ENCODE measurements around the gene SLC9A8.
A peak's percentile ranks its signal among the peaks of the same experiment; 100 is the strongest.

The SLC9A8 gene

DNA sequence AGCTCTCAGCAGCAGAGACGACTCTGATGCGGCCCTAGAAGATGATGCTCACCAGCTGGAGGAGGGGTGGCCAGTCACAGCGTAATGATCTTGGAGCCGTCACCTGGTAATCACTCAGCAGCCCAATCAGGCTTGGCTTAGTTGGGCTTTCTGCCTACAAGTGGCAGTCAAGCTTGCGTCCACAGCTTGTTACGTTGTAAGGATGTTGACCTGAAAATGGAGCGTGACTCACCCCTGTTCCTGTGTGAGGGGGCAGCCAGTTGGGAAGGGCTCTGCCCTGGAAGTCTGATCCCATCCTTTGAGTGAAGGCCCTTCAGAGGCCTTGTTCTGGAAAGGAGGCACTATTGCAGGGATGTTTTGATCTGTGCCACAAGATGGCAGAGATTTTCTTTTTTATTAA, 52.9 kb downstream of the SLC9A8 start:
- Histone ChIP-seq H3K4me3 (replicated peaks; ENCODE audit: insufficient read depth, low read length) (no peak overlapping the region), H3K27ac (replicated peaks) (no peak overlapping the region), H3K27me3 (ENCODE audit: insufficient read depth, poor library complexity, severe bottlenecking) (no peaks in the 10 kb centered on the region)
- no peak for DNase-seq (ENCODE audit: low read depth in 1 of 2, low spot score in 1 of 2)
- TF ChIP-seq, protein P1, sequence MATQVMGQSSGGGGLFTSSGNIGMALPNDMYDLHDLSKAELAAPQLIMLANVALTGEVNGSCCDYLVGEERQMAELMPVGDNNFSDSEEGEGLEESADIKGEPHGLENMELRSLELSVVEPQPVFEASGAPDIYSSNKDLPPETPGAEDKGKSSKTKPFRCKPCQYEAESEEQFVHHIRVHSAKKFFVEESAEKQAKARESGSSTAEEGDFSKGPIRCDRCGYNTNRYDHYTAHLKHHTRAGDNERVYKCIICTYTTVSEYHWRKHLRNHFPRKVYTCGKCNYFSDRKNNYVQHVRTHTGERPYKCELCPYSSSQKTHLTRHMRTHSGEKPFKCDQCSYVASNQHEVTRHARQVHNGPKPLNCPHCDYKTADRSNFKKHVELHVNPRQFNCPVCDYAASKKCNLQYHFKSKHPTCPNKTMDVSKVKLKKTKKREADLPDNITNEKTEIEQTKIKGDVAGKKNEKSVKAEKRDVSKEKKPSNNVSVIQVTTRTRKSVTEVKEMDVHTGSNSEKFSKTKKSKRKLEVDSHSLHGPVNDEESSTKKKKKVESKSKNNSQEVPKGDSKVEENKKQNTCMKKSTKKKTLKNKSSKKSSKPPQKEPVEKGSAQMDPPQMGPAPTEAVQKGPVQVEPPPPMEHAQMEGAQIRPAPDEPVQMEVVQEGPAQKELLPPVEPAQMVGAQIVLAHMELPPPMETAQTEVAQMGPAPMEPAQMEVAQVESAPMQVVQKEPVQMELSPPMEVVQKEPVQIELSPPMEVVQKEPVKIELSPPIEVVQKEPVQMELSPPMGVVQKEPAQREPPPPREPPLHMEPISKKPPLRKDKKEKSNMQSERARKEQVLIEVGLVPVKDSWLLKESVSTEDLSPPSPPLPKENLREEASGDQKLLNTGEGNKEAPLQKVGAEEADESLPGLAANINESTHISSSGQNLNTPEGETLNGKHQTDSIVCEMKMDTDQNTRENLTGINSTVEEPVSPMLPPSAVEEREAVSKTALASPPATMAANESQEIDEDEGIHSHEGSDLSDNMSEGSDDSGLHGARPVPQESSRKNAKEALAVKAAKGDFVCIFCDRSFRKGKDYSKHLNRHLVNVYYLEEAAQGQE (IDR thresholded peaks at IDR 0.05; ENCODE audit: insufficient replicate concordance, low read depth) = no peak
- no peak for TF ChIP-seq POLR2AphosphoS5 (IDR thresholded peaks at IDR 0.05; ENCODE audit: low read depth)
- TF ChIP-seq SPI1 (IDR thresholded peaks at IDR 0.05; ENCODE audit: borderline replicate concordance, low read depth) = no peak
- TF ChIP-seq, protein P2, sequence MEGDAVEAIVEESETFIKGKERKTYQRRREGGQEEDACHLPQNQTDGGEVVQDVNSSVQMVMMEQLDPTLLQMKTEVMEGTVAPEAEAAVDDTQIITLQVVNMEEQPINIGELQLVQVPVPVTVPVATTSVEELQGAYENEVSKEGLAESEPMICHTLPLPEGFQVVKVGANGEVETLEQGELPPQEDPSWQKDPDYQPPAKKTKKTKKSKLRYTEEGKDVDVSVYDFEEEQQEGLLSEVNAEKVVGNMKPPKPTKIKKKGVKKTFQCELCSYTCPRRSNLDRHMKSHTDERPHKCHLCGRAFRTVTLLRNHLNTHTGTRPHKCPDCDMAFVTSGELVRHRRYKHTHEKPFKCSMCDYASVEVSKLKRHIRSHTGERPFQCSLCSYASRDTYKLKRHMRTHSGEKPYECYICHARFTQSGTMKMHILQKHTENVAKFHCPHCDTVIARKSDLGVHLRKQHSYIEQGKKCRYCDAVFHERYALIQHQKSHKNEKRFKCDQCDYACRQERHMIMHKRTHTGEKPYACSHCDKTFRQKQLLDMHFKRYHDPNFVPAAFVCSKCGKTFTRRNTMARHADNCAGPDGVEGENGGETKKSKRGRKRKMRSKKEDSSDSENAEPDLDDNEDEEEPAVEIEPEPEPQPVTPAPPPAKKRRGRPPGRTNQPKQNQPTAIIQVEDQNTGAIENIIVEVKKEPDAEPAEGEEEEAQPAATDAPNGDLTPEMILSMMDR (IDR thresholded peaks at IDR 0.05; ENCODE audit: insufficient read depth, low read length) = no peak
- TF ChIP-seq GABPA (IDR thresholded peaks at IDR 0.05; ENCODE audit: low read depth) = no peak

DNA sequence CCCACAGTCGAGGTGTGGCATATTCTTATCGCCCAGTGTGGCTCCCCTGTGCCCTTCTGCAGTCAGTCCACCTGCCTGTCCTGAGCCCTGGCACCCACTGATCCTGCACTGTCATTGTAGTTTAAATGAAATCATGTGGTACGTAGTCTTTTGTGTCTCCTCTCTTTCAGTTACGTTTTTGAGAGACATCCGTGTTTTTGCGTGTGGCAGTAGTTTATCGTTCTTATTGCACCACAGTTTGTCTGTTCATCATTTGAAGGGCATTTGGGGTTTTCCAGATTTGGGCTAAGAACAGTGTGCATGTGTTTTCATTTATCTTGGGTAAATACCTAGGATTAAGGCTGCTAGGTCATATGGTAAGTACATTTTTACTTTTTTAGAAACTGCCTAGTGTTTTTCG, 53.4 kb downstream of the SLC9A8 start:
- DNase-seq (ENCODE audit: low read depth in 1 of 2, low spot score in 1 of 2) = no peak
- Histone ChIP-seq H3K4me3 (replicated peaks; ENCODE audit: insufficient read depth, low read length) (no peak overlapping the region), H3K27ac (replicated peaks) (no peak overlapping the region), H3K27me3 (ENCODE audit: insufficient read depth, poor library complexity, severe bottlenecking) (no peaks in the 10 kb centered on the region)
- TF ChIP-seq, protein P2 (IDR thresholded peaks at IDR 0.05; ENCODE audit: insufficient read depth, low read length) = no peak
- TF ChIP-seq GABPA (IDR thresholded peaks at IDR 0.05; ENCODE audit: low read depth) (no peak), SPI1 (IDR thresholded peaks at IDR 0.05; ENCODE audit: borderline replicate concordance, low read depth) (no peak), POLR2AphosphoS5 (IDR thresholded peaks at IDR 0.05; ENCODE audit: low read depth) (no peak)
- TF ChIP-seq, protein P1 (IDR thresholded peaks at IDR 0.05; ENCODE audit: insufficient replicate concordance, low read depth) = no peak

DNA sequence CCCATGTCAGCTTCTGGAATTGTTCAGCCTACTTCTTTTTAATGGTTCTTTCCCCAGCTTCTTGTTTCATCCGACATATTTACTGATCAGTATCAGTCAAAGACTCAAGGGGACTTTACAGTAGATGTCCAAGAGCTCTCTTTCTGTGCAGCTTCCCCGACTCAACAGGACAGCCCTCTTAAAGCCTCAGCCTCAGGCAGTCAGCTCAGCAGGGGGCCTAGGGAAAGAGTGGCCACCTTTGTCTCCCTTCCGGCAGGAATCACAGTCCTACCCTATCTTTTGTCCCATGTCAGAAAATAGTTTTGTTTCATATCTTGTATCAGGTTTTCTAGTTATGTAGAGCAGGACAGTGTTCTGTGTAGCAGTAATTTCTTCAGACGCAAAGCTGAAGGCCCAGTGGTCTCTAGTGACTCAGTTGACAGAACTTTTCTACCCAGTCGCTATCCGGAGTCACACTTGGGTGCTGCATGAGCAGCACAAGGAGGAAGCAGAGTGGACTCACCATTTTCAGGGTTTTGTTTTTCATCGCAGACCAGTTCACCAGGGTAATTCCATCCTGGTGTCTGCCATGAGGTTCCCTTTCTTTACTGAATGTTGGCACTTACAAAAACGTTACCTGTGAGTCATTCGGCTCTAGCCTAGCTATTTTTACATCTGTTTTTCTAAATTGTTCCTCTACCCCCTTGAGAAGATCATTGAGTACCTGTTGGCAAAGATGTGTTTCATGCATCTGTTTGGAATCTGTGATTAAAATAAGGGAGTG, 55.0 kb downstream of the SLC9A8 start:
- H3K27me3 ChIP-seq (ENCODE audit: insufficient read depth, poor library complexity, severe bottlenecking) = no peaks in the 10 kb centered on the region
- H3K27ac ChIP-seq (replicated peaks) = no peak overlapping the region
- DNase-seq (ENCODE audit: low read depth in 1 of 2, low spot score in 1 of 2) = no peak
- no peak overlapping the region for H3K4me3 ChIP-seq (replicated peaks; ENCODE audit: insufficient read depth, low read length)
- TF ChIP-seq, protein P2 (IDR thresholded peaks at IDR 0.05; ENCODE audit: insufficient read depth, low read length) = no peak
- TF ChIP-seq GABPA (IDR thresholded peaks at IDR 0.05; ENCODE audit: low read depth) = no peak

DNA sequence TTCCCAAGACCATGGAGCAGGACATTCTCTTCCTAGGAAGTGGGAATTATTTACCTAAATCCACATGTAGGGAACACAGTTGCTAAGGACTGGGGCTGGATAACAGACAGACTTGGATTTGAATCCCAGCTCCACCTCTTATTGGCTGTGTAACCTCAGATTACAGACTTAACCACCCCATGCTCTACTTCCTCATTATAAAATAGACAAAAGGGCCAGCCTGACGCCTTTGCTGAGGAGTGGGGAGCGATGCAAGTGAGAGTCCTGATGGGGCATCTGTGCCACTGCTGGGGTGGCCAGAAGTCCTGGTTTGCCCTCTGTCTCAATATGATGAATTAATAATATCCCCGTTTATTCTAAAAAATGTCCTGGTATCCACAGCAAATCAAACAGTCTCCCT, 55.9 kb downstream of the SLC9A8 start:
- Histone ChIP-seq H3K4me3 (replicated peaks; ENCODE audit: insufficient read depth, low read length) (no peak overlapping the region), H3K27ac (replicated peaks) (0 out of 2 replicates have a peak overlapping the region, but pooled peaks have one; percentile 6), H3K27me3 (ENCODE audit: insufficient read depth, poor library complexity, severe bottlenecking) (no peaks in the 10 kb centered on the region)
- peak in 1 of 2 experiments; percentile 26 for DNase-seq (ENCODE audit: low read depth in 1 of 2, low spot score in 1 of 2)
- TF ChIP-seq GABPA (IDR thresholded peaks at IDR 0.05; ENCODE audit: low read depth) = no peak
- TF ChIP-seq SPI1 (IDR thresholded peaks at IDR 0.05; ENCODE audit: borderline replicate concordance, low read depth) = no peak
- TF ChIP-seq, protein P2 (IDR thresholded peaks at IDR 0.05; ENCODE audit: insufficient read depth, low read length) = no peak
- no peak for TF ChIP-seq POLR2AphosphoS5 (IDR thresholded peaks at IDR 0.05; ENCODE audit: low read depth)
- TF ChIP-seq, protein P1 (IDR thresholded peaks at IDR 0.05; ENCODE audit: insufficient replicate concordance, low read depth) = no peak

All from HL-60 (cell line).